Coronary artery (tissue), 2 donors: Measurements from ENCODE around the gene NOXO1.
A peak's percentile ranks its signal among the peaks of the same experiment; 100 is the strongest.

ENCODE experiments used
- DNase-seq: peaks from one replicate; pipeline ENCODE4 v3.0.0-alpha.2; 2017; ENCODE audit warnings: low spot score
- H3K27ac ChIP-seq, 2 donors: fragments of 200-600 bp; sonication (generic); one replicate each; pipeline ENCODE4 v1.5.1; 2016 to 2019
- H3K4me3 ChIP-seq: fragments of 200-600 bp; sonication (generic); 2 replicates; pipeline ENCODE4 v1.5.1; 2016; ENCODE audit warnings: mild to moderate bottlenecking, moderate library complexity
- TF ChIP-seq, protein P1 (sequence below): fragments of 200-600 bp; sonication (generic); IDR thresholded peaks from one replicate; pipeline ENCODE4 v1.5.1; 2019; ENCODE audit warnings: antibody characterized with exemption

NOXO1 gene

DNA sequence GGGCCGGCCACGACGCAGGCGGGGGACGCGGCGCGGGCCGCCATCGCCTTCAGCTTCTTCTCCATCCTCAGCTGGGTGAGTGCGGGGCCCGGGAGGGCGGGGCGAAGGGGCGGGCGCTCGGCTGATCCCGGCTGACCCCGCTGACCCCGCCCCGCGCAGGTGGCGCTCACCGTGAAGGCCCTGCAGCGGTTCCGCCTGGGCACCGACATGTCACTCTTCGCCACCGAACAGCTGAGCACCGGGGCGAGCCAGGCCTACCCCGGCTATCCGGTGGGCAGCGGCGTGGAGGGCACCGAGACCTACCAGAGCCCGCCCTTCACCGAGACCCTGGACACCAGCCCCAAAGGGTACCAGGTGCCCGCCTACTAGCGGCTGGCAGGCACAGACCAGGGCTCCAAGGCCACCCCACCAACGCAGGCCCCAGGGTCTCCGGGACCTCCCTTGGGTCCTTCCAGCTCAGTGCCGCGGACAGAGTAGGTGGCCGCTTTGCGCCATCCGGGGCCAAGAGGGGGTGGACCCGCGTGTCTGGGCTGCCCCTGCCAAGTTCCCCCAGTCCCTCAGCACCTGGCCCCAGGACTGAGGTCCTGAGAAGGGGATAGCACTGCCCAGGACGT is 11.5 kb upstream of the NOXO1 start:
- Histone ChIP-seq H3K27ac (no peak overlapping the region), H3K4me3 (peak overlapping the region; percentile 64)
- no peak for DNase-seq
- TF ChIP-seq, protein P1, sequence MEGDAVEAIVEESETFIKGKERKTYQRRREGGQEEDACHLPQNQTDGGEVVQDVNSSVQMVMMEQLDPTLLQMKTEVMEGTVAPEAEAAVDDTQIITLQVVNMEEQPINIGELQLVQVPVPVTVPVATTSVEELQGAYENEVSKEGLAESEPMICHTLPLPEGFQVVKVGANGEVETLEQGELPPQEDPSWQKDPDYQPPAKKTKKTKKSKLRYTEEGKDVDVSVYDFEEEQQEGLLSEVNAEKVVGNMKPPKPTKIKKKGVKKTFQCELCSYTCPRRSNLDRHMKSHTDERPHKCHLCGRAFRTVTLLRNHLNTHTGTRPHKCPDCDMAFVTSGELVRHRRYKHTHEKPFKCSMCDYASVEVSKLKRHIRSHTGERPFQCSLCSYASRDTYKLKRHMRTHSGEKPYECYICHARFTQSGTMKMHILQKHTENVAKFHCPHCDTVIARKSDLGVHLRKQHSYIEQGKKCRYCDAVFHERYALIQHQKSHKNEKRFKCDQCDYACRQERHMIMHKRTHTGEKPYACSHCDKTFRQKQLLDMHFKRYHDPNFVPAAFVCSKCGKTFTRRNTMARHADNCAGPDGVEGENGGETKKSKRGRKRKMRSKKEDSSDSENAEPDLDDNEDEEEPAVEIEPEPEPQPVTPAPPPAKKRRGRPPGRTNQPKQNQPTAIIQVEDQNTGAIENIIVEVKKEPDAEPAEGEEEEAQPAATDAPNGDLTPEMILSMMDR: no peak

DNA sequence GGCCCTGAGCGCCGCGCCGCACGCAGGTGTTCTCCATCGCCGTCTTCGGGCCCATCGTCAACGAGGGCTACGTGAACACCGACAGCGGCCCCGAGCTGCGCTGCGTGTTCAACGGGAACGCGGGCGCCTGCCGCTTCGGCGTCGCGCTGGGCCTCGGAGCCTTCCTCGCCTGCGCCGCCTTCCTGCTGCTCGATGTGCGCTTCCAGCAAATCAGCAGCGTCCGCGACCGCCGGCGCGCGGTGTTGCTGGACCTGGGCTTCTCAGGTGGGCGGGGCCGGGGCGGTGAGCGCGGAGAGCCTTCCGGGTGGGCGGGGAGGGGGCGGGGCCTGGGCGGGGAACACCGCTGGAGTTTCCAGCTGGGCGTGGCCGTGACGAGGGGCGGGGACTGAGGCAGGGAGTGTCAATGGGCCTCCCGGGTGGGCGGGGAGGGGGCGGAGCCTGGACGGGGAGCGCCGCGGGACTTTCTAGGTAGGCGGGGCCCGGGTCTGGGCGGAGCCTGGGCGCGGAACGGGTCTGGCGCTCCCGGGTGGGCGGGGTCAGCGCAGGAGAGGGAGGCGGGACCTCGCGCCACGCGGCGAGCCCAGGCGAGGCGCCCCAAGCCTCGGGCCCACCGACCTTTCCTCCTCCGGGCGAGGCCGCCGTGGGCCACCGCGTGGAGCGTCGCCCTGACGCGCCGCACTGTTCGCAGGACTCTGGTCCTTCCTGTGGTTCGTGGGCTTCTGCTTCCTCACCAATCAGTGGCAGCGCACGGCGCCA is 10.9 kb upstream of the NOXO1 start:
- peak overlapping the region; percentile 64 for H3K4me3 ChIP-seq
- peak; percentile 92 for DNase-seq
- TF ChIP-seq, protein P1: no peak
- H3K27ac ChIP-seq: peak overlapping the region in 1 of 2 donors; percentile 19

DNA sequence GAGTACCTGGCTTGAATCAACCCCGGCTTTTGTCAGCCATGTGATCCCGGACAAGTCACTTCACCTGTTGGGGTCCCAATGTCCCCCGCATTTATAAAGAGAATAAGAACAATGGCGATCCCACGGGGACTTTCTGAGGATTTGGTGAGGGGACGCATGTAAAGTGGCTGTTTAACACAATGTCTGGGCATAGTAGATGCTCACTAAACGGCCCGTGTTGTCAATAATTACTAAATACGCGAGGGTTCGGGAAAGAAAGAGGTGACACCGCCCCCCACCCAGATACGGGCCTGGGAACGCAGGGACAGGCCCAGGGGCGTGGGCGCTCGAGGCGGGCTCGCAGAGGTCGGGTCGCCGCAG is 10.3 kb upstream of the NOXO1 start:
- TF ChIP-seq, protein P1: no peak
- Histone ChIP-seq H3K27ac (peak overlapping the region in 1 of 2 donors; percentile 19), H3K4me3 (peak overlapping the region; percentile 64)
- no peak for DNase-seq

DNA sequence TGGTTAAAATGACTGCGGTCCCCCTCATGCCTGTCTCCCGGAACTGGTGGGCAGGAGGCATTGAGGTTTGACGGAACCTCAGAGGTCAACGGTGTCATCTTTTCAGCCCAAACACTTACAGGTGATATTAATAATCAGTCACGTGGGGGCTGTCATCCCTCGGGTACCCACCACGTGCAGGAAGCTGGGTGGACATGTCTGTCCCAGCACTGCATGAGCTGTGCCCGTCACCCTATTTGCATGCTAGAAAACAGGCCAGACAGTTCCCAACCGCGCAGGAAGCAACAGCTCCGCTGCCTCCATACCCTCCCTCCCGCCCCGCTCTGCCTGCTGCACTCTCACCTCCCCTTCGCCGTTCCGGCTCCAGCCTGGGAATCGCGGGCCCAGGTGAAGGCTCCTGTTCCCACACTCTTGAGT is 9.9 kb upstream of the NOXO1 start:
- no peak for DNase-seq
- Histone ChIP-seq H3K4me3 (peak overlapping the region; percentile 64), H3K27ac (no peak overlapping the region)
- TF ChIP-seq, protein P1: no peak

DNA sequence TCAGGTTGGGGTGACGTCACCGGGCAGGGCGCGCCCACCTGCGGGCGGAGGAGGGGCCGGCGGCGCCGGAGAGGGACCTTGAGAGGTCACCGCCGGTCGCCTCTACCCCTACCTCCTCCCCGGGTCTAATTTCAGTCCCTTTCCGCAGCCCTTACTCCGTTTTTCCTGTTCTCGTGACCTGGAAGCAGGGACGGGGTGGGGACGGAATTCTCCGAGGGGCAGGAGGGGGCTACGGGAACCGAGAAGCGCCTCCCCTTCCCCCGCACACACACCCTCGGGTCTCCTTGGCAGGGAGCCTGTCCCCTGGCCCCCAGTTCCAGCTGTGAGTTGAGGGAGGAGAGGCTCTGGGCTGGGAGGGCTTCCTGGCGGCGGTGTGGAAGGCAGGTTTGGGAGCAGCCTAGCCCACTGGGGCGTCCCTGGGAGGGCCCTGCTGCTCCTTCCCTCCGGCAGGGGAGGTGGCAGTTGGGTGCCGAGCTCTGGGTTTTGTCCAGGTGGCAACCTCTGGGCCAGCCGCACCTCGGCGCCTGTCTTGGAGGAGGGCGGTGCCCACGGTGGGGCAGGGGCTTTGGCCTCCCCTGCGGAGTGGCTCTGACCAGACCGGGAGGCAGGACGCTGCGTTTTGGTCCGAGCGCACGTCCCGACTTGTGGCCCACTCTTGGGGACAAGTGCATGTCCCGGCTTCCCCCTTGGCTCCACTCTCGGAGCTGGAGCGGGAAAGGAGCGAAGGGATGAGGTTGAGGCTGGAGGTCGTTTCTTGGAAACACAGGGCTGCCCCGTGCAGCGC is 9.3 kb upstream of the NOXO1 start:
- Histone ChIP-seq H3K4me3 (peak overlapping the region; percentile 58), H3K27ac (no peak overlapping the region)
- TF ChIP-seq, protein P1: no peak
- no peak for DNase-seq

DNA sequence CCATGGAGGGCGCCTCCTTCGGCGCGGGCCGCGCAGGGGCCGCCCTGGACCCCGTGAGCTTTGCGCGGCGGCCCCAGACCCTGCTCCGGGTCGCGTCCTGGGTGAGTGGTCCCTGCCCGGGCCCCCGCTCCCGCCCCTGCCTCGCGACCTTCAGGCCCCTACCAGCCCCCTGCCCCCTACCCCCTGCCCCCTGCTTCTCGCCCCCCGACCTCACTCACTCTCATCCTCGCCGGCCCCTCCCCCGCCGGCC is 8.8 kb upstream of the NOXO1 start:
- H3K4me3 ChIP-seq: peak overlapping the region; percentile 58
- TF ChIP-seq, protein P1: no peak

More for the DNA sequence above, 8.8 kb upstream of the NOXO1 start:
- no peak overlapping the region for H3K27ac ChIP-seq
- DNase-seq: no peak
